Fibroblast of villous mesenchyme (primary cell): ENCODE data around the gene SCN1A. TPM values are rescaled to one million over a fixed set of nuclear protein-coding genes. Genes with fewer than 3 reads are reported as not detected.

ENCODE experiments used
- DNase-seq: peaks from one replicate; pipeline ENCODE4 v3.0.0-alpha.2; 2010; ENCODE audit warnings: low read depth
- H3K4me3 ChIP-seq: 2 replicates; pipeline ENCODE4 v1.5.1; 2011; ENCODE audit warnings: low read depth, mild to moderate bottlenecking, low read length
- total RNA-seq: library from RNA; depleted of rRNA; stranded (reverse); fragments of >200 nt; gene quantifications from 2 replicates; pipeline ENCODE4 v1.2.3, GENCODE V29; 2012
- TF ChIP-seq, protein P1 (sequence below): IDR thresholded peaks from 2 replicates; pipeline ENCODE4 v1.5.1; 2012; ENCODE audit warnings: low read depth, mild to moderate bottlenecking, low read length; ENCODE audit not compliant: insufficient read depth

SCN1A gene
- total RNA-seq, 1 donor, result not detected

GRCh38 chr2:166138144-166138543, 10.3 kb upstream of the SCN1A start:
- no peak overlapping the region for H3K4me3 ChIP-seq
- no peak for DNase-seq
- TF ChIP-seq, protein P1, sequence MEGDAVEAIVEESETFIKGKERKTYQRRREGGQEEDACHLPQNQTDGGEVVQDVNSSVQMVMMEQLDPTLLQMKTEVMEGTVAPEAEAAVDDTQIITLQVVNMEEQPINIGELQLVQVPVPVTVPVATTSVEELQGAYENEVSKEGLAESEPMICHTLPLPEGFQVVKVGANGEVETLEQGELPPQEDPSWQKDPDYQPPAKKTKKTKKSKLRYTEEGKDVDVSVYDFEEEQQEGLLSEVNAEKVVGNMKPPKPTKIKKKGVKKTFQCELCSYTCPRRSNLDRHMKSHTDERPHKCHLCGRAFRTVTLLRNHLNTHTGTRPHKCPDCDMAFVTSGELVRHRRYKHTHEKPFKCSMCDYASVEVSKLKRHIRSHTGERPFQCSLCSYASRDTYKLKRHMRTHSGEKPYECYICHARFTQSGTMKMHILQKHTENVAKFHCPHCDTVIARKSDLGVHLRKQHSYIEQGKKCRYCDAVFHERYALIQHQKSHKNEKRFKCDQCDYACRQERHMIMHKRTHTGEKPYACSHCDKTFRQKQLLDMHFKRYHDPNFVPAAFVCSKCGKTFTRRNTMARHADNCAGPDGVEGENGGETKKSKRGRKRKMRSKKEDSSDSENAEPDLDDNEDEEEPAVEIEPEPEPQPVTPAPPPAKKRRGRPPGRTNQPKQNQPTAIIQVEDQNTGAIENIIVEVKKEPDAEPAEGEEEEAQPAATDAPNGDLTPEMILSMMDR, result no peak

GRCh38 chr2:166137331-166137730, 9.5 kb upstream of the SCN1A start:
- H3K4me3 ChIP-seq, result no peak overlapping the region
- no peak for DNase-seq
- TF ChIP-seq, protein P1, result no peak

DNA sequence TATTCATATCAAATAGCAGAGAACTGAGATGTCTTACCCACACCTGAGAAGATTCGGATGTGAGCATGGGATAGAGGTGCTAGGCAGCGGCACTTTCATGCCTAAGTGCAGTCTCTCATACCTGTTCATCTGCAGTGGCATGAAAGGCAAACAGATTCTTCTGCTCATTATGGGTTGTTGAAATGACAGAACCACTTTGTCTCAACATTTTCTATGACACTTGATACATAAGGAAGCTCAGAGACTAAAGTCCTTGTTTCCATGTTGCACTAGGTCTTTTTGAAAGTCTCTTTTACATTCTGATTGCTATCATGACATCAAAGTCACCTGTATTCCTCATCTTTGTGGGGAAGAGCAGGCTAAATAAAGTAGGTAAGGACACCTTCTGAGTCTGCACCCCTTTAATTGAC, 8.0 kb upstream of the SCN1A start:
- TF ChIP-seq, protein P1, result no peak
- DNase-seq, result no peak
- no peak overlapping the region for H3K4me3 ChIP-seq

- no peak overlapping the region for H3K4me3 ChIP-seq
- TF ChIP-seq, protein P1, result no peak
- DNase-seq, result no peak
Observed at GRCh38 chr2:166135152-166135848, 7.5 kb upstream of the SCN1A start.

DNA sequence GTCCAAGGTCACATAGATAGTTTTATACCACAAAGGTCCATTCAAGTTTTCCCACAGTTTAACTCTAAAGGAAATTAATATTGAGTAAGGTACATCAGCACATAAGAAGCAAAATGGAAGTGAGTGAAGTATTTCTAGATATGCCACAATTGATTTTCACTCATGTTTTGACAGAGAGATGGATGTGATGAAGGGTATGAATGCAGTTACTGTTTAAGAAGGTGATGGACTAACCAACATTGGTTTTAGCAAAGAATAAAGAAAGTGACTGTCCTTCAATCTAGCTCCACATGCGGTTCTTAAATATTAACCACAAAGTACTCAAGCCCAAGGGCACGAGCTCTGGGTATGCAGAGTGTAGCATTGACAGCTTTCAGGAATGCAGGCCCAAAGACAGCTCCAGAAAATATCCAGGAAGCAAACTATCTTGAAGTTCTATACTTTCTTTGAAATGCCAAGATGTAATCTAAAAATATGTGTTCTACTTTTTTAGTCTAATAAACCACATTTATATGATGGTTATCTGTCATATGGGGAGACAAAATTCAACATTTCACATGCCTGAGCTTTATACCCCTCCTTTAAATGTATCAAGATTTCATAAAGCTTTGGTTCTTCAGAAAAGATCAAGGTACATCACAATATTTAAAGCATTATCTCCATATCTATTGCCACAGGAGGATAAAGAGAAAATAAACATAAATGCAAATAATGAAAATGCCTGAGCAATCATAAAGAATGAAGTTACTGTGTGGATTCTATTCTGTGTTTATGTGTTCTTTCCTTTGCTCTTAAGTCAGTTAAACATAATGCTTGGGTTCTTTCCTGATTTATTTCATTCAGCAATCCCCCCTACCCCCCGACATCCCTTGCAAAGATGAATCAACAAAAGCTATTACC, 6.7 kb upstream of the SCN1A start:
- no peak for DNase-seq
- TF ChIP-seq, protein P1, result no peak
- no peak overlapping the region for H3K4me3 ChIP-seq

- no peak for DNase-seq
- TF ChIP-seq, protein P1, result no peak
- no peak overlapping the region for H3K4me3 ChIP-seq
Observed at GRCh38 chr2:166133653-166134052, 5.8 kb upstream of the SCN1A start.
